Measurements from ENCODE around the gene SNX18.

- no peak for TF ChIP-seq CTCF (IDR thresholded peaks at IDR 0.05; ENCODE audit: insufficient read depth, low read depth, low read length)
- no peak for TF ChIP-seq EZH2 (IDR thresholded peaks at IDR 0.05; ENCODE audit: insufficient read depth, low read length)
Measured at GRCh38 chr5:54471398-54471797, 46.2 kb upstream of the SNX18 start.
